ENCODE results near the gene SLC46A3. TPM values are rescaled to one million over a fixed set of nuclear protein-coding genes. Genes with fewer than 3 reads are reported as not detected.
"Not testable (repeated sequence)": the region's sequence is repeated elsewhere in the genome, so short reads cannot be mapped to it uniquely, and the experiment has no call there.

Gene SLC46A3
- total RNA-seq, 4 donors from 2014 or later: 10.6 to 16.1 (median 13.3) TPM

DNA sequence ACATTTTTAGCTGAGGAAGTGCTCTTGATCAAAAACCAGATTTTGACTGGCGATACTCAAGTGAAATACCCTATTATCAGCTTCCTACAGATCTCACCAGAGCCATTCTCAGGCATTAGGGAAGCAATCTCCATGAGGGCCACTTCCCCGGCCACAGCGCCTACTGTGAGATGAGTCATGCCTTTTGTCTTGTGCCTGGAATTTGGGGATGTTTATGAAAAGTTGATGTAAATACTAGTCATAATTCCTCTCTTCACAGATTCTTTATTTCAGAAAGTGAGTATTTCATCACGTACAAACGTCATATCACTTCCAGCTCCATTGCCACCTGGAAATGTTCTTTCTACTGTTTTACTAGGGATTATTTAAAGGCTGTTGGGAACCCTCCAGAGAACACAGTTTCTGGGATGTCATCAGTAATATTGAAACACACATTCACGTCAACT is 25.3 kb upstream of the SLC46A3 start:
- ATAC-seq (ENCODE audit: low FRiP score) (no peak), DNase-seq (ENCODE audit: low spot score) (no peak)
- TF ChIP-seq, protein P1, sequence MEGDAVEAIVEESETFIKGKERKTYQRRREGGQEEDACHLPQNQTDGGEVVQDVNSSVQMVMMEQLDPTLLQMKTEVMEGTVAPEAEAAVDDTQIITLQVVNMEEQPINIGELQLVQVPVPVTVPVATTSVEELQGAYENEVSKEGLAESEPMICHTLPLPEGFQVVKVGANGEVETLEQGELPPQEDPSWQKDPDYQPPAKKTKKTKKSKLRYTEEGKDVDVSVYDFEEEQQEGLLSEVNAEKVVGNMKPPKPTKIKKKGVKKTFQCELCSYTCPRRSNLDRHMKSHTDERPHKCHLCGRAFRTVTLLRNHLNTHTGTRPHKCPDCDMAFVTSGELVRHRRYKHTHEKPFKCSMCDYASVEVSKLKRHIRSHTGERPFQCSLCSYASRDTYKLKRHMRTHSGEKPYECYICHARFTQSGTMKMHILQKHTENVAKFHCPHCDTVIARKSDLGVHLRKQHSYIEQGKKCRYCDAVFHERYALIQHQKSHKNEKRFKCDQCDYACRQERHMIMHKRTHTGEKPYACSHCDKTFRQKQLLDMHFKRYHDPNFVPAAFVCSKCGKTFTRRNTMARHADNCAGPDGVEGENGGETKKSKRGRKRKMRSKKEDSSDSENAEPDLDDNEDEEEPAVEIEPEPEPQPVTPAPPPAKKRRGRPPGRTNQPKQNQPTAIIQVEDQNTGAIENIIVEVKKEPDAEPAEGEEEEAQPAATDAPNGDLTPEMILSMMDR (IDR thresholded peaks at IDR 0.05): no peak

DNA sequence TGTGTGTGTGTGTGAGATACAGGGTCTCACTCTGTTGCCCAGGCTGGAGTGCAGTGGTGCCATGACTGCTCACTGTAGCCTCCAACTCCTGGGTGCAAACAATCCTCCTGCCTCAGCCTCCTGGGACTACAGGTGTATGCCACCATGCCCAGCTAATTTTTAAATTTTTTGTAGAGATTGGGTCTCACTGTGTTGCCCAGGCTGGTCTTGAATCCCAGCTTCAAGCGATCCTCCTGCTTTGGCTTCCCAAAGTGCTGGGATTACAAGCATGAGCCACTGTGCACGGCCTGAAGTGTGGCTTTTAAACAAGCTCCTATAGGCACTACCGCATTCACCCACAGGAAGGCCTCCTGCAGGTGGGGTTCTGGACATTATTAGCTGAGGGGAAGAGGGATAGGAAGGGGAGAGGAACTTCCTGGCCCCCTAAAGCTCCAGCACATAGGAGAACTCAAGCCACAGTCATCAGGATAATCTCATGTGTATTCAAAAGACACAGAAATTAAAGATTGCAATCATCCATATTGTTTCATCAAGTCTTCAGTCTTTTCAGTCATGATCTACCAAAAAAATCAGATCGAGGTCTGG is 24.8 kb upstream of the SLC46A3 start:
- no peak for ATAC-seq (ENCODE audit: low FRiP score)
- DNase-seq (ENCODE audit: low spot score): no peak
- TF ChIP-seq, protein P1 (IDR thresholded peaks at IDR 0.05): no peak

DNA sequence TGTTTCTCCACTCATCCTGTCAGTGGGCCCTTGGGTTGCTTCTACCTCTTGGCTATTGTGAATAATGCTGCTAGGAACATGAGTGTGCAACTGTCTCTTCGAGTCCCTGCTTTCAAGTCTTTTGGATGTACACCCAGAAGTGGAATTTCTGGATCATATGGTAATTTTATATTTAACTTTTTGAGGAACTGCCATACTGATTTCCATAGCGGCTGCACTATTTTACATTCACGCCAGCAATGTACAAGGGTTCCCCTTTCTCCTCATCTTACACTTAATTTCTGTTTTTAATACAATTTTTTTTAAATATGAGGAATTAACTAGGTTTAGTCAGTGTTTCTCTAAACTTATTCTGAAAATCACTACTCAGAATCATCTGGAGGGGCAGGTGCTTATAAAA is 24.2 kb upstream of the SLC46A3 start:
- DNase-seq (ENCODE audit: low spot score) (no peak), ATAC-seq (ENCODE audit: low FRiP score) (no peak)
- TF ChIP-seq, protein P1 (IDR thresholded peaks at IDR 0.05): no peak

DNA sequence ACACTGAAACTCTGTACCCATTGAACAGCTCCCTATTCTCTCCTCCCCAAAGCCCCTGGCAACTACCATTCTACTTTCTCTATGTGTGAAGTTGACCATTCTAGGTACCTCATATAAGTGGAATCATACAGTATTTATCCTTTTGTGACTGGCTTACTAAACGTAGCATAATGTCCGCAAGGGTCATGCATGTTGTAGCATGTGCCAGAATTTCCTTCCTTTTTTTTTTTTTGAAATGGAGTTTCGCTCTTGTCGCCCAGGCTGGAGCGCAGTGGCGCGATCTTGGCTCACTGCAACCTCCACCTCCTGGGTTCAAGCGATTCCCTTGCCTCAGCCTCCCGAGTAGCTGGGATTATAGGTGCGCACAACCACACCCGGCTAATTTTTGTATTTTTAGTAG is 23.7 kb upstream of the SLC46A3 start:
- DNase-seq (ENCODE audit: low spot score); ATAC-seq (ENCODE audit: low FRiP score): not testable (repeated sequence)

DNA sequence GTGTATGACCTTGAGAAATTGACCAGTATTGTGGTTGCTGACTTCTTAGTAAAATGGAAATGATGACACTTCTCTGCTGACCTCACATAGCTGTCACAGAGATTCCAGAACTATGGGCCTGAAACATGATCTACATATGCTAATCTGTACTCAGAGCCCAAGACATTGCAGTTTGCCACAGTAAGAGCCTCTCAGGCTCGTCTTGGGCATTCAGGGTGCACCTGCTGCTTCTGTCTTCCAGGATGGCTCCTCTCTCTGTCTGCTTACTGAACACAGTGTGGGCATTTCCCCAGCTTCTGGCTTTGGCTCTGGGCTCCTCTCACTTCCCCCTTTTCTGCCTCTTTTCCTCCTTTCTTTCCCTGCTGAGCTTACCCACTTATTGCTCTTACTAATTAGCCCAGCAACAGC is 22.3 kb upstream of the SLC46A3 start:
- TF ChIP-seq, protein P1 (IDR thresholded peaks at IDR 0.05): no peak
- DNase-seq (ENCODE audit: low spot score) (no peak), ATAC-seq (ENCODE audit: low FRiP score) (no peak)

DNA sequence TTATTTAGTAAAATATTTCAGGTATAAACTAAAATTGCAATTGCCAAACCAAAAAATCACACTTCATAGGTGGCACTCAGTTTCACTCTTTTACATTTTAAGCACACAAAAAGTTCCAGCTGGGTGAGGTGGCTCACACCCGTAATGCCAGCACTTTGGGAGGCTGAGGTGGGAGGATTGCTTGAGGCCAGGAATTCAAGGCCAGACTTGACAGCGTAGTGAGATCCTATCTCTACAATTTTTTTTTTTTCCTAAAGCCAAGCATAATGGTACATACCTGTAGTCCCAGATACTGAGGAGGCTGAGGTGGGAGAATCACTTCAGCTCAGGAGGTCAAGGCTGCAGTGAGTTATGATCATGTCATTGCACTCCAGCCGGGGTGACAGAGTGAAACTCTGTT is 20.6 kb upstream of the SLC46A3 start:
- TF ChIP-seq, protein P1 (IDR thresholded peaks at IDR 0.05): no peak
- no peak for DNase-seq (ENCODE audit: low spot score)
- ATAC-seq (ENCODE audit: low FRiP score): no peak

DNA sequence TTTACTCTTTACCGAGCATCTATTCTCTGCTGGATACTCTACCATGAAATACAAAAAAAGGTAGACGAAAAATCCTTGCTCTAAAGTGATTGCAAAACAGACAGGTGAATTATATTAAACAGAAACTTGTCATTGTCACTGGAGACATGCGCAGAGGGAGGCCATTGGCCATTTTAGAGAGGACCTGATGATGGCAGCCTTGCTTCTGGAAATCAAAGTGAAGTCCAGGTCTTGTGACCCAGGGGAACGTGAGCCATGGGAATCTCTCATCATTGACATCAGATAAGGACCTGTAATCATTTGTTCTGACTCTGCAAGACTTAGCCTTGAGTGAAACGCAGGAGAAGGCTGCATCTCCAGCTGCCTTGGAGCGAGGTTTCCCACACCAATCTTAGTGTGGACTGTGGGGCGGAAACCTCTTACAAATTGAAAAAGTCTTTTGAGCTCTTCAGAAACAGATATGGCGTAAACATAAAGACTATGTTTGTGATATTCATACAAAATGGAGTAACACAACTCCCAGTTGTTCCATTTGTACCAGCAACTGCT is 16.8 kb upstream of the SLC46A3 start:
- TF ChIP-seq, protein P1 (IDR thresholded peaks at IDR 0.05): no peak
- DNase-seq (ENCODE audit: low spot score): no peak
- ATAC-seq (ENCODE audit: low FRiP score): no peak
